ENCODE results near the gene PRMT7. TPM values are rescaled to one million over a fixed set of nuclear protein-coding genes. Genes with fewer than 3 reads are reported as not detected.

Gene PRMT7
- total and polyA plus RNA-seq, 8 donors: 11.6 to 47.9 (median 17.9) TPM

DNA sequence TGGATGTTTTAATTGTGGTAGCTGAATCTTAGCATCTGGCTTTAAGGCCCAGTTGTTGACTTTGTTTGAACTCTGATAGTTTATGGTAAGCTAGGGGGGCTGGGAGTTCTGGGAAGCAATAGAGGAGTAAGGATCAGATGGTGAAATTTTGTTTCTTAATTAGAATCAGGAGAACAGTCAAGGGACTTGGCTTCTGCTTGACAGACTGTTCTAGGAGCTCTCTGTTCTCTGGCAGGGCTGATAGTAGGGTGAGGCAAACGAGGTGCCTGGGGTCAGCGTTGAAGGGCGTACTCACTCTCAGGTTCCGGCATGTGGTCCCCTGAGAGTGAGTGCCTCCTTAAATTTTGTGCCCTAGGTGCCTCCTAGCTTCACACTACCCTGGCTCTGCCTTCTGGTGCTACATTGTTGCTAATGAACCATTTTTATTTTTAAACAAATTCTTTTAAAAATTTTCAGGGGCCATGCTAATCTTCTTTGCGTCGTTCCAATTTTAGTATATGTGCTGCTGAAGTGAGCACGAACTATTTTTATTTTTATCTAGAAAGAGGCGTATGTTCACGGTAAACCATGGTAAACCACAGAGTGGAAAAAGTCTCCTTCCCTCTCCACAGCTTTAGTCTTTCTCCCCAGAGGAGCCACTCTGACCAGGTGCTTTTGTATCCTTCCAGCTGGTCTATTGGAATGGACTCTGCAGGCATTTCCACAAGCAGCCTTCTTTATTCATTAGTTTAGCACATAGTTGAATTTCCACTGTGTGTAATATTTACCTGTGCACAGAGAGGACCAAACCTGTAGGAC, 26.8 kb upstream of the PRMT7 start:
- no peak for FAIRE-seq
- WGBS, 2 donors: 78 to 79% methylated on average over 9 of the region's 9 CpGs
- no peak for DNase-seq
- no peak overlapping the region for H3K4me3 ChIP-seq
- TF ChIP-seq, protein P1, sequence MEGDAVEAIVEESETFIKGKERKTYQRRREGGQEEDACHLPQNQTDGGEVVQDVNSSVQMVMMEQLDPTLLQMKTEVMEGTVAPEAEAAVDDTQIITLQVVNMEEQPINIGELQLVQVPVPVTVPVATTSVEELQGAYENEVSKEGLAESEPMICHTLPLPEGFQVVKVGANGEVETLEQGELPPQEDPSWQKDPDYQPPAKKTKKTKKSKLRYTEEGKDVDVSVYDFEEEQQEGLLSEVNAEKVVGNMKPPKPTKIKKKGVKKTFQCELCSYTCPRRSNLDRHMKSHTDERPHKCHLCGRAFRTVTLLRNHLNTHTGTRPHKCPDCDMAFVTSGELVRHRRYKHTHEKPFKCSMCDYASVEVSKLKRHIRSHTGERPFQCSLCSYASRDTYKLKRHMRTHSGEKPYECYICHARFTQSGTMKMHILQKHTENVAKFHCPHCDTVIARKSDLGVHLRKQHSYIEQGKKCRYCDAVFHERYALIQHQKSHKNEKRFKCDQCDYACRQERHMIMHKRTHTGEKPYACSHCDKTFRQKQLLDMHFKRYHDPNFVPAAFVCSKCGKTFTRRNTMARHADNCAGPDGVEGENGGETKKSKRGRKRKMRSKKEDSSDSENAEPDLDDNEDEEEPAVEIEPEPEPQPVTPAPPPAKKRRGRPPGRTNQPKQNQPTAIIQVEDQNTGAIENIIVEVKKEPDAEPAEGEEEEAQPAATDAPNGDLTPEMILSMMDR (IDR thresholded peaks at IDR 0.05): no peak
- H3K9me3 ChIP-seq: no peaks in the 10 kb centered on the region
- intact Hi-C loops (cut with DNase I): no loop called here
- H3K27me3 ChIP-seq: no peaks in the 10 kb centered on the region
- H3K27ac ChIP-seq: peak overlapping the region in 1 of 4 donors; percentile 11
- H3K4me1 ChIP-seq: no peaks in the 10 kb centered on the region
- no peaks in the 10 kb centered on the region for H3K36me3 ChIP-seq
- peak in 2 of 4 donors; percentile 24 to 30 for ATAC-seq

GRCh38 chr16:68284847-68285246, 26.0 kb upstream of the PRMT7 start:
- intact Hi-C loops (cut with DNase I): loop anchor here in 1 of 3 donors (5.0 kb wide), 1 partner anchor 48 kb away; the partner anchor contains the start of gene ESRP2
- no peaks in the 10 kb centered on the region for H3K9me3 ChIP-seq
- no peak for FAIRE-seq
- WGBS, 2 donors: 70 to 91% methylated on average over 4 to 5 of the region's 5 CpGs
- no peaks in the 10 kb centered on the region for H3K4me1 ChIP-seq
- TF ChIP-seq, protein P1 (IDR thresholded peaks at IDR 0.05): no peak
- H3K4me3 ChIP-seq: no peak overlapping the region
- ATAC-seq: peak in 2 of 4 donors; percentile 17 to 64
- no peak for DNase-seq
- no peaks in the 10 kb centered on the region for H3K27me3 ChIP-seq
- no peaks in the 10 kb centered on the region for H3K36me3 ChIP-seq
- no peak overlapping the region for H3K27ac ChIP-seq

DNA sequence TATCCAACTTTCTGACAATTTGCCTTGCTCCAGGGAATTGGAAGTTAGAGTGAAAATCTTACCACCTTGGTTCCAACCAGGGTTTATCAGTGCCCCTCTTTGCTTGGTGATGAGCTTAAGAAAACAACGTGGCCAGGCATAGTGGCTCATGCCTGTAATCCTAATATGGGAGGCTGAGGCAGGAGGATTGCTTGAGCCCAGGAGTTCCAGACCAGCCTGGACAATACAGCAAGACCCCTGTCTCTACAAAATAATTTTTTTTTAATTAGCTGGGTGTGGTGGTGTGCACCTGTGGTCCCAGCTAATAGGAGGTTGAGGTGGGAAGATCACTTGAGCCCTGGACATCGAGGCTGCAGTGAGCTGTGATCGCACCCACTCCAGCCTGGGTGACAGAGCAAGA, 25.1 kb upstream of the PRMT7 start:
- H3K9me3 ChIP-seq: no peaks in the 10 kb centered on the region
- TF ChIP-seq, protein P1 (IDR thresholded peaks at IDR 0.05): no peak
- ATAC-seq: no peak
- 92 to 94% methylated on average over 3 of the region's 3 CpGs for WGBS, 2 donors
- no peak for DNase-seq
- H3K27me3 ChIP-seq: no peaks in the 10 kb centered on the region
- no peak overlapping the region for H3K27ac ChIP-seq
- H3K4me3 ChIP-seq: no peak overlapping the region
- intact Hi-C loops (cut with DNase I): loop anchor here in 1 of 3 donors (5.0 kb wide), 1 partner anchor 48 kb away; the partner anchor contains the start of gene ESRP2
- H3K4me1 ChIP-seq: no peaks in the 10 kb centered on the region
- no peak for FAIRE-seq
- H3K36me3 ChIP-seq: no peaks in the 10 kb centered on the region

DNA sequence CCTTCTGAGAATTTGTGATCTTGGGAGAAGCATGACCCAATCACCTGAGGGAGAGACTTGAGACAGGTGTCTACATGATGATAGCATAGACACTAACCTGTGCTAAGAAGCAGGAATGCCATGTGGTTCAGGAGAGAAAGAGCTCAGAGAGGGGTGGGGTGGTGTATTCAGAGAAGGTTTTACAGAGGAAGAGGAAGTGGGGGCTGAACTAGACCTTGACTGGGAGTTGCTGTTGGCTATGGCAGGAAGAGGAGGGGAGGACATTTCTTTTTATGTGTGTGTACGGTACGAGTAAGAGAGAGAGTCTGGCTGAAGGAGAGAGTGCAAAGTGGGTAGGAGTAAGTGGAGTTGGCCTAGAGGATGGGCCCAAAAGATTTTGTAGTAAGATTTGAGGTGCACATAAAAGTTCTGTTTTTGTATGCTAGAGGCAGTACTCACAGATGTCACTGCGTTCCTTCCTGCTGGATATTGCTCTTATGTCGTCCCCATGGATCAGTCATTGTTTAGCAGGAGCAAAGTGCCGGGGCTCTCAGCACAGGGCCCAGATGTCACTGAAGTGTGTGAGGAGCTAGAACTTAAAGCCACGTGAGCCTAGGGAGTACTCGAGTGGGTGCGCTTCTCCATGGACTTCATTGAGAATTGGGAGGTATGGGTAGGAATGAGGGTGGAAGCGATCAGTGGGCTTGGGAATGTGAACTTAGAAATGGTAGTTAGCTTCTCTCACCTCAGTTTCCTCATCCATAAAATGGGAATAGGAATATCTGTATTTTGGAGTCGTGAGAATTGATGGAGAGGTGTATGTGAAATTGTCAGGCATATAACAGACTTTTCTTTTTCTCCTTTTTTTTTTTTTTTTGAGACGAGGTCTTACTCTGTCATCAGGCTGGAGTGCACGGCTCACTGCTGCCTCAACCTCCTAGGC, 24.4 kb upstream of the PRMT7 start:
- no peak overlapping the region for H3K4me3 ChIP-seq
- H3K27ac ChIP-seq: no peak overlapping the region
- DNase-seq (no peak), ATAC-seq (peak in 1 of 4 donors; percentile 21), FAIRE-seq (no peak)
- no peaks in the 10 kb centered on the region for H3K36me3 ChIP-seq
- no peaks in the 10 kb centered on the region for H3K27me3 ChIP-seq
- no peaks in the 10 kb centered on the region for H3K4me1 ChIP-seq
- intact Hi-C loops (cut with DNase I): loop anchor here in 1 of 3 donors (5.0 kb wide), 1 partner anchor 49 kb away; the partner anchor contains the start of gene ESRP2
- H3K9me3 ChIP-seq: no peaks in the 10 kb centered on the region
- TF ChIP-seq, protein P1 (IDR thresholded peaks at IDR 0.05): no peak
- WGBS, 2 donors: 87 to 91% methylated on average over 12 of the region's 12 CpGs

All from pancreas (tissue), 10 donors.